ENCODE results near the gene DPH1. TPM values are rescaled to one million over a fixed set of nuclear protein-coding genes. Genes with fewer than 3 reads are reported as not detected.

The DPH1 gene
- total RNA-seq, 1 donor from 2014 or later, result 14.1 TPM

DNA sequence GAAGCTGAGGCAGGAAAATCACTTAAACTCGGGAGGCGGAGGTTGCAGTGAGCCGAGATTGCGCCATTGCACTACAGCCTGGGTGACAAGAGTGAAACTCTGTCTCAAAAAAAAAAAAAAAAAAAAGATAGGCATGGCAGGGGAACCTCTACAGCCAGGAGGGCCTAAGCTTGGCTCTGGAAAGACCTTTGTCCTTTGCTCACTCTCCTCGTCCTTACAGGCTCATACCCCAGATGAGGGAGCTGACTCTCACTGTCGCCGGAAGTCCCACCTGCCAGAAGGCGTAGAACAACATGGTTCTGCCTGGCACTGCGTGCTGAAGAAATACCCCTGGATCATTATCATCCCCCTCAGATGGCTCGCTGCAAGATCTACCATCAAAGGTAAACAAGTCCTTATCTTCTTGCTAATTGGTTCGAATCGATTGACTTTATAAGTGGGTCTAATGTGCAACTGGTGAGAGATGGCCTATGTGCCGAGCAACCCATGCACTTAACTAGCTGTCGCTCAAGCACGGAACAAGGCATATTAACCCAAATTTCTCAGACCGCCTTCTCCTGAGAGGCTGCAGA lies 34.5 kb upstream of the DPH1 start:
- Histone ChIP-seq H3K36me3 (ENCODE audit: control insufficient read depth in 3 of 3, insufficient read depth in 3 of 3, low read length in 3 of 3) (no peaks in the 10 kb centered on the region), H3K4me1 (ENCODE audit: control insufficient read depth in 3 of 3, insufficient read depth in 3 of 3, low read length in 3 of 3) (peaks cover 17 to 50% (median 28%) of the 10 kb centered on the region in 3 donors), H3K9ac (ENCODE audit: low read depth in 1 of 3, low read length in 3 of 3) (no peak overlapping the region), H3K27ac (ENCODE audit: low read depth, low read length) (no peak overlapping the region), H3K27me3 (ENCODE audit: control insufficient read depth in 3 of 3, insufficient read depth in 3 of 3, low read length in 3 of 3) (no peaks in the 10 kb centered on the region), H3K9me3 (ENCODE audit: control insufficient read depth in 3 of 3, low read length in 3 of 3) (no peaks in the 10 kb centered on the region), H3K4me3 (ENCODE audit: low read length in 3 of 3) (no peak overlapping the region)

- H3K4me1 ChIP-seq (ENCODE audit: control insufficient read depth in 3 of 3, insufficient read depth in 3 of 3, low read length in 3 of 3), result peaks cover 17 to 57% (median 32%) of the 10 kb centered on the region in 3 donors
- H3K36me3 ChIP-seq (ENCODE audit: control insufficient read depth in 3 of 3, insufficient read depth in 3 of 3, low read length in 3 of 3), result no peaks in the 10 kb centered on the region
- no peaks in the 10 kb centered on the region for H3K9me3 ChIP-seq (ENCODE audit: control insufficient read depth in 3 of 3, low read length in 3 of 3)
- H3K27ac ChIP-seq (ENCODE audit: low read depth, low read length), result peak overlapping the region; percentile 89
- H3K9ac ChIP-seq (ENCODE audit: low read depth in 1 of 3, low read length in 3 of 3), result no peak overlapping the region
- no peaks in the 10 kb centered on the region for H3K27me3 ChIP-seq (ENCODE audit: control insufficient read depth in 3 of 3, insufficient read depth in 3 of 3, low read length in 3 of 3)
- H3K4me3 ChIP-seq (ENCODE audit: low read length in 3 of 3), result no peak overlapping the region
These were observed 33.8 kb upstream of the DPH1 start for GRCh38 chr17:1995907-1996799.

- Histone ChIP-seq H3K4me1 (ENCODE audit: control insufficient read depth in 3 of 3, insufficient read depth in 3 of 3, low read length in 3 of 3) (peaks cover 17 to 53% (median 29%) of the 10 kb centered on the region in 3 donors), H3K9me3 (ENCODE audit: control insufficient read depth in 3 of 3, low read length in 3 of 3) (no peaks in the 10 kb centered on the region), H3K27ac (ENCODE audit: low read depth, low read length) (peak overlapping the region; percentile 89), H3K4me3 (ENCODE audit: low read length in 3 of 3) (no peak overlapping the region), H3K36me3 (ENCODE audit: control insufficient read depth in 3 of 3, insufficient read depth in 3 of 3, low read length in 3 of 3) (no peaks in the 10 kb centered on the region), H3K9ac (ENCODE audit: low read depth in 1 of 3, low read length in 3 of 3) (no peak overlapping the region), H3K27me3 (ENCODE audit: control insufficient read depth in 3 of 3, insufficient read depth in 3 of 3, low read length in 3 of 3) (no peaks in the 10 kb centered on the region)
These were observed 33.1 kb upstream of the DPH1 start for GRCh38 chr17:1996800-1997288.

DNA sequence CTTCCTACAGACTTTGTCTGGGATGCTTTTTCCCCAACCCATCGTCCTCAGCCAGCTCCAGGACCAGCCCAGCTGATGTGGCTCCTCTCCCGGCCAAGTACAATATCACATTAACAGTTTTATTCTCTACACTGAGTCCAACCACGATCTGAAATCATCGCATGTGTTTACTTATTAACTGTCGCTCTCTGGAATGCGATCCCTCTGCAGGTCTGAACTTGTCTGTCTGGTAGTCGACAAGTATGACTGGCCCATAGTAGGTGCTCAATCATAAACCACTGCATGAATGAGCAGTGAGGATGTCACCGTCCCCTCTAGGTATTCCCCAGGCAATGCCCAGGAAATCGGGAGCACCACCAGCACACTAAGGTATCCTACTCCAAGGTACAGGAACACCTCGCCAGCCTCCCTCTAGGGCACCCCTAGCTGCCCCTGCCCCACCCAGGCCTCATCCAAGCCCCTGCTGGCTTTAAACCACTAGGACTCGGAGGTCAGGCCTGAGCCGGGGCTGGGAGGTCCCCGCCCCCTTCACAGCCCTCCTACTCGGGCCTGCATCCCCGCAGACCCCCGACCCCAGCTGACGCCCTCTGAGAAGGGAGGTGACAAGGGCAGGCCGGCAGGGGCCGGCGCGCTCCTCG lies 32.5 kb upstream of the DPH1 start:
- Histone ChIP-seq H3K36me3 (ENCODE audit: control insufficient read depth in 3 of 3, insufficient read depth in 3 of 3, low read length in 3 of 3) (no peaks in the 10 kb centered on the region), H3K4me1 (ENCODE audit: control insufficient read depth in 3 of 3, insufficient read depth in 3 of 3, low read length in 3 of 3) (peaks cover 15 to 50% (median 27%) of the 10 kb centered on the region in 3 donors), H3K9me3 (ENCODE audit: control insufficient read depth in 3 of 3, low read length in 3 of 3) (no peaks in the 10 kb centered on the region), H3K4me3 (ENCODE audit: low read length in 3 of 3) (no peak overlapping the region), H3K27me3 (ENCODE audit: control insufficient read depth in 3 of 3, insufficient read depth in 3 of 3, low read length in 3 of 3) (no peaks in the 10 kb centered on the region), H3K27ac (ENCODE audit: low read depth, low read length) (peak overlapping the region; percentile 89), H3K9ac (ENCODE audit: low read depth in 1 of 3, low read length in 3 of 3) (peak overlapping the region in 1 of 3 donors; percentile 45)

DNA sequence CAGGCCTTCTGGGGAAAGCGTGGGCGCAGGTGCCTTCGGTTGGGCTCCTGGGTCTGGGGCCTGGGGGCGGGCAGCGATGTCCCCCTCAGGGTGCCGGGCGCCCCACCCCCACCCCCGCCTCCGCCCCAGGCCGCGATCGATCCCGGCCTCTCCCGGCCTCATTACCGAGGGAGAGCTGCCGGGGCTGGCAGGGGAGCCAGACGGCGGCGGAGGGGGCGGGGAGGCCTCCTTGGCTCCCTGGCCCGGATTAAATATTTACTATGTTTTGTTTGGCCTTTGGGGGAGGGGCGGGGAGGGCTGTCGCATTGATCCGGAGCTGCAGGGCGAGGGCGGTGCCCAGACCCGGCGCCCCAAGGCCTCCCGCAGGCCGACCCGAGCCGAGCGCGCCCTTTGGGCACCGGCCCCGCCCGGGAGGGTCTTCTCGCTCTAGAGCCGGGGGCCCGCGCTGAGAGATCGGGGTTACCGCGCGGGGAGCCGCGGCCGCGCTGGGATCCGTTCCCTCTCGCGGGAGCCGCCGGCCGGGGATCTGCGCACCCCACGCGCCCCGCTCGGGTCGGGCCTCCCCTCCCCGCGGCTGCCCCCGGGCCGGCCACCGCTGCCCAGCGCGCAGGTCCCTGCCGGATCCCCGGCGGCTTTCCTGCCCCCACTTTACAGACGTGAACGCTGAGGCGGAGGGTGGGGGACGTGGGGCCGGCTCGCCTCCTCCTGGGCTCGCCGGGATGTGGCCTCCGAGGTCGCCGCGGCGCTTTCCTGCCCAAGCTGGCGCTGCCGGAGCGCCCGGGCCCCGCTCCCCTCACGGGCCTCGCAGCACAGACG lies 31.8 kb upstream of the DPH1 start:
- Histone ChIP-seq H3K27me3 (ENCODE audit: control insufficient read depth in 3 of 3, insufficient read depth in 3 of 3, low read length in 3 of 3) (no peaks in the 10 kb centered on the region), H3K36me3 (ENCODE audit: control insufficient read depth in 3 of 3, insufficient read depth in 3 of 3, low read length in 3 of 3) (no peaks in the 10 kb centered on the region), H3K27ac (ENCODE audit: low read depth, low read length) (peak overlapping the region; percentile 89), H3K4me1 (ENCODE audit: control insufficient read depth in 3 of 3, insufficient read depth in 3 of 3, low read length in 3 of 3) (peaks cover 22 to 50% (median 34%) of the 10 kb centered on the region in 3 donors), H3K9ac (ENCODE audit: low read depth in 1 of 3, low read length in 3 of 3) (peak overlapping the region in 2 of 3 donors; percentile 45 to 54), H3K9me3 (ENCODE audit: control insufficient read depth in 3 of 3, low read length in 3 of 3) (no peaks in the 10 kb centered on the region), H3K4me3 (ENCODE audit: low read length in 3 of 3) (peak overlapping the region in 1 of 3 donors; percentile 52)

DNA sequence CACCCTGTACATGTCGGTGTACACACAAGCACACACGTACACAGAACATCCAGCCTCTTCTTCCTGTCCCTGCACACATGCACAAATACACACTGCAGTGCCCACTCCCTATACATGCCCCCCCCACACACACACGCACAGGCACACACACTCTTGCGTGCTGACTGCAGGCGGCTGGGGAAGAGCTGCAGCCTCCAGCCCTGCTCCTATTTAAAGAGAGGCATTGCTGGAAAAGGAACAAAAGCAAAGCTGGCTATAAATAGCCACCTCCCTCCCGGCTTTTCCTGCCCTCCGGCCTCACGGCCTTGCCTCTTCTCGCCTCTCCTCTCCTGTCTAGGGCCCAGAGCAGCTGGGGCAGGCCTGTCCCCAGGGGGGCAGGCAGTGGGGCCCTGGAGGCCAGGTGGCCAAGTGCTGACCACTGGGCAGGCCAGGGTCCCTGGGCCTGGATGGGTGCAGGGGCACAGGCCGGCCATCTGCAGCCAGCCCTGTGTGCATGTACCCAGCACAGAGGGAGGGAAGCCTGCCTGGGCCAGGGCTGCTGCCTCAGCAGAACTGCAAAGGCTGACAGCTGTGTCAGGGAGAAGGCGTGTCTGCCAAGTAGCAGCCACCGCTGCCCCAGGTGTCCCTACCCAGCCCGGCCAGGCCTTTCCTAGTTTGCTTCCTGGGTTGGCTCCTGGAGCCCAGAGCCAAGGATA lies 30.2 kb upstream of the DPH1 start:
- H3K36me3 ChIP-seq (ENCODE audit: control insufficient read depth in 3 of 3, insufficient read depth in 3 of 3, low read length in 3 of 3), result no peaks in the 10 kb centered on the region
- H3K9me3 ChIP-seq (ENCODE audit: control insufficient read depth in 3 of 3, low read length in 3 of 3), result no peaks in the 10 kb centered on the region
- peak overlapping the region; percentile 89 for H3K27ac ChIP-seq (ENCODE audit: low read depth, low read length)
- no peaks in the 10 kb centered on the region for H3K27me3 ChIP-seq (ENCODE audit: control insufficient read depth in 3 of 3, insufficient read depth in 3 of 3, low read length in 3 of 3)
- H3K4me1 ChIP-seq (ENCODE audit: control insufficient read depth in 3 of 3, insufficient read depth in 3 of 3, low read length in 3 of 3), result peaks cover 32 to 60% (median 43%) of the 10 kb centered on the region in 3 donors
- H3K4me3 ChIP-seq (ENCODE audit: low read length in 3 of 3), result peak overlapping the region; percentile 60 to 69 (median 66)
- peak overlapping the region; percentile 73 to 89 (median 81) for H3K9ac ChIP-seq (ENCODE audit: low read depth in 1 of 3, low read length in 3 of 3)

DNA sequence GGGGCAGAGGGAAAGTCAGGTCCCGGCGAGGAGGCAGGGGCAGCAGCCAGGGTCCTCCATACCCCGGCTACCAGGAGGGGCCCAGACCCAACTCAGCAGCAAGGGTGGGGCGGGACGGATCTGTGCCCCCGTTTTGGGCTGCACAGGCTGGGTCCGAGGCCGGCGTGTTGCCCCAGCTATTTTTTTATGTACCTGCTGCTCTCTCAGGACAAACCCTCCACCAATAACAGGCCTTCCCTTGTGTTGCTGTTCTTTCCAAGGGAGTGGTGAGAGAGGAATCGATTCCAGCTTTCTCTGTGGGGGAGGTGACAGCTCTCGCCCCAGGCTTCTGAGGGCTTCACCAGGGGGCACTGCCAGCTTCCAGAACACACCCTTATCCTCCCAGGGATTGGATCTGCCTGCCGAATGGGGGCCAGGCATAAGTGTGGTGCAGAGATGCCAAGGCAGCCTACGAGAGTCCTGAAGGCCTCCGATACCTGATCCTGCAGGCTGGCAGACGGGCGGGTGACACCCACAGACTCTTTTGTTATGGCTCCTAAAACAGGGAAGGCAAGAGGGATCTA lies 27.1 kb upstream of the DPH1 start:
- H3K27me3 ChIP-seq (ENCODE audit: control insufficient read depth in 3 of 3, insufficient read depth in 3 of 3, low read length in 3 of 3), result no peaks in the 10 kb centered on the region
- H3K36me3 ChIP-seq (ENCODE audit: control insufficient read depth in 3 of 3, insufficient read depth in 3 of 3, low read length in 3 of 3), result no peaks in the 10 kb centered on the region
- H3K9me3 ChIP-seq (ENCODE audit: control insufficient read depth in 3 of 3, low read length in 3 of 3), result no peaks in the 10 kb centered on the region
- peaks cover 36 to 55% (median 45%) of the 10 kb centered on the region in 3 donors for H3K4me1 ChIP-seq (ENCODE audit: control insufficient read depth in 3 of 3, insufficient read depth in 3 of 3, low read length in 3 of 3)
- H3K27ac ChIP-seq (ENCODE audit: low read depth, low read length), result peak overlapping the region; percentile 76
- H3K4me3 ChIP-seq (ENCODE audit: low read length in 3 of 3), result no peak overlapping the region
- peak overlapping the region in 2 of 3 donors; percentile 53 to 69 for H3K9ac ChIP-seq (ENCODE audit: low read depth in 1 of 3, low read length in 3 of 3)

GRCh38 chr17:2003525-2003924 lies 26.4 kb upstream of the DPH1 start:
- Histone ChIP-seq H3K36me3 (ENCODE audit: control insufficient read depth in 3 of 3, insufficient read depth in 3 of 3, low read length in 3 of 3) (no peaks in the 10 kb centered on the region), H3K27me3 (ENCODE audit: control insufficient read depth in 3 of 3, insufficient read depth in 3 of 3, low read length in 3 of 3) (no peaks in the 10 kb centered on the region), H3K4me3 (ENCODE audit: low read length in 3 of 3) (no peak overlapping the region), H3K9ac (ENCODE audit: low read depth in 1 of 3, low read length in 3 of 3) (peak overlapping the region; percentile 1 to 69 (median 53)), H3K27ac (ENCODE audit: low read depth, low read length) (peak overlapping the region; percentile 76), H3K9me3 (ENCODE audit: control insufficient read depth in 3 of 3, low read length in 3 of 3) (no peaks in the 10 kb centered on the region), H3K4me1 (ENCODE audit: control insufficient read depth in 3 of 3, insufficient read depth in 3 of 3, low read length in 3 of 3) (peaks cover 36 to 55% (median 45%) of the 10 kb centered on the region in 3 donors)

Data from skeletal muscle tissue (tissue), 4 donors.